ENCODE data around the gene INO80B. TPM values are rescaled to one million over a fixed set of nuclear protein-coding genes. Genes with fewer than 3 reads are reported as not detected.

INO80B gene
- total RNA-seq (2021; ENCODE audit: unreplicated experiment) (26.5 TPM), Bru-seq, nascent RNA (percentile 48 among the genes with signal in this experiment), BruChase-seq, experiment 1, labeled RNA remaining after a 2-hour chase (percentile 54 among the genes with signal in this experiment), BruChase-seq, experiment 2, labeled RNA remaining after a 6-hour chase (percentile 71 among the genes with signal in this experiment)
- polyA plus RNA-seq (2012; ENCODE audit: insufficient read length) = 35.0 TPM
- long read RNA-seq, partial matches to known transcripts = 2 of 9 reads
- long read RNA-seq, other reads (novel, unspliced or antisense) = 0 of 9 reads

DNA sequence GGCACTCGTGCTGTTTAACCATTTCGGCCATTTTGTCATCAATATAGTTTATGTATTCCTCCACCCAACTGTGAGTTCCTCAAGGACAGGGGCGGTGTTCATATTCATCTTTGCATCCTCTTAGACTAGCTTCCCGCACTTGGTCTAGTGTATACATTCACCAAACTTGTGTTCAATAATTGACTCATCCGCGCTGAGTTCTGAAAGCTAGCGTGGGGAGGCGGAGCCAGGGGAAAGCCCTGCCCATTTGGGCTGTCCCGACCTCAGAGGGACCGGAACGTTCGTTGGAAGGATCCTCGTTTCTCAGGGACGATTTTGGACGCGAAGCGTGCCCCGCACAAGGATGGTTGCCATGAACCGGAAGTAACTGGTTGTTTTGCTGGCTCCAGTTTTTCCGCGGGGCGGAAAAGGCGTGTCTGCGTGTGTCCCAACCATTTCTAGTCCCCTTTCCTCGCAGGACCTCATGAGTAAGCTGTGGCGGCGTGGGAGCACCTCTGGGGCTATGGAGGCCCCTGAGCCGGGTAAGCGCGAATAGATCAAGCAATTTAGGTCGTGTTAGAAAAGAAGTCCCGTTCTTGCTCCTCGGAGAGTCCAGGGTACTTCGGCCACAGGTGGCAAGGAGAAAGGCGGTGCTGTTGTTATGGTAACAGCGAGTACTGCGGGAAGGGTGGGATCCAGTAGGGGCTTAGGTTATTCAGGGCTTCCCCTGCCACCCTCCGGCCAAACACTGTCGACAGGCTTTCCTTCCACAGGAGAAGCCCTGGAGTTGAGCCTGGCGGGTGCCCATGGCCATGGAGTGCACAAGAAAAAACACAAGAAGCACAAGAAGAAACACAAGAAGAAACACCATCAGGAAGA is at the start of gene INO80B:
INO80B (plus strand) TSS at position 434 of the 858 bp plus-strand sequence; CDS start at position 464, 30 bp downstream.
- CTCF ChIA-PET = interaction anchor here (0.6 kb wide), 1 partner anchor 28 kb away, joined by 3 read pairs; the partner anchor contains the start of genes CCDC142 and TTC31
- Histone ChIP-seq H3K36me3 (ENCODE audit: control insufficient read depth, insufficient read depth, low read length) (peaks cover 4% of the 10 kb centered on the region; the same call in 1 of the 2 replicates), H3K27ac (ENCODE audit: low read length) (peak within 1 kb of the TSS; percentile 90), H3K4me3 (ENCODE audit: low read depth in 2 of 2, low read length in 2 of 2) (peak within 1 kb of the TSS; percentile 88 to 91), H3K9me3 (ENCODE audit: control insufficient read depth, insufficient read depth, low read depth, low read length) (no peaks in the 10 kb centered on the region), H3K27me3 (ENCODE audit: control insufficient read depth, insufficient read depth, low read length) (no peaks in the 10 kb centered on the region), H3K4me1 (ENCODE audit: control insufficient read depth, insufficient read depth, low read length) (peaks cover 20% of the 10 kb centered on the region)
- TF ChIP-seq SIN3A (IDR thresholded peaks at IDR 0.05; ENCODE audit: borderline replicate concordance, insufficient read depth, low read depth, low read length) = peak; percentile 76; the same call in 1 of the 2 replicates
- TF ChIP-seq POLR2AphosphoS5 (IDR thresholded peaks at IDR 0.05; ENCODE audit: low read depth, low read length) = peak; percentile 67; the same call in 1 of the 2 replicates
- TF ChIP-seq, protein P1, sequence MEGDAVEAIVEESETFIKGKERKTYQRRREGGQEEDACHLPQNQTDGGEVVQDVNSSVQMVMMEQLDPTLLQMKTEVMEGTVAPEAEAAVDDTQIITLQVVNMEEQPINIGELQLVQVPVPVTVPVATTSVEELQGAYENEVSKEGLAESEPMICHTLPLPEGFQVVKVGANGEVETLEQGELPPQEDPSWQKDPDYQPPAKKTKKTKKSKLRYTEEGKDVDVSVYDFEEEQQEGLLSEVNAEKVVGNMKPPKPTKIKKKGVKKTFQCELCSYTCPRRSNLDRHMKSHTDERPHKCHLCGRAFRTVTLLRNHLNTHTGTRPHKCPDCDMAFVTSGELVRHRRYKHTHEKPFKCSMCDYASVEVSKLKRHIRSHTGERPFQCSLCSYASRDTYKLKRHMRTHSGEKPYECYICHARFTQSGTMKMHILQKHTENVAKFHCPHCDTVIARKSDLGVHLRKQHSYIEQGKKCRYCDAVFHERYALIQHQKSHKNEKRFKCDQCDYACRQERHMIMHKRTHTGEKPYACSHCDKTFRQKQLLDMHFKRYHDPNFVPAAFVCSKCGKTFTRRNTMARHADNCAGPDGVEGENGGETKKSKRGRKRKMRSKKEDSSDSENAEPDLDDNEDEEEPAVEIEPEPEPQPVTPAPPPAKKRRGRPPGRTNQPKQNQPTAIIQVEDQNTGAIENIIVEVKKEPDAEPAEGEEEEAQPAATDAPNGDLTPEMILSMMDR (IDR thresholded peaks at IDR 0.05) = no peak
- peak; percentile 44; the same call in 1 of the 2 replicates for TF ChIP-seq TCF7L2 (IDR thresholded peaks at IDR 0.05; ENCODE audit: low read depth, low read length)
- BruUV-seq (replicated peaks) = TSS peak; percentile 62
- intact Hi-C loops (cut with micrococcal nuclease; ENCODE audit: unreplicated experiment) = no loop called here
- DNase-seq (ENCODE audit: low read depth, low spot score) (peak; percentile 97), ATAC-seq (peak; percentile 71)
- POLR2A ChIA-PET = interaction anchor here (0.7 kb wide), 1 partner anchor 12 kb away, joined by 3 read pairs; no protein-coding TSS in a partner anchor
- in situ Hi-C loops (cut with HindIII; ENCODE audit: low pct_unique_long_range_greater_than_20kb, low sequenced_read_pairs) = no loop called here

DNA sequence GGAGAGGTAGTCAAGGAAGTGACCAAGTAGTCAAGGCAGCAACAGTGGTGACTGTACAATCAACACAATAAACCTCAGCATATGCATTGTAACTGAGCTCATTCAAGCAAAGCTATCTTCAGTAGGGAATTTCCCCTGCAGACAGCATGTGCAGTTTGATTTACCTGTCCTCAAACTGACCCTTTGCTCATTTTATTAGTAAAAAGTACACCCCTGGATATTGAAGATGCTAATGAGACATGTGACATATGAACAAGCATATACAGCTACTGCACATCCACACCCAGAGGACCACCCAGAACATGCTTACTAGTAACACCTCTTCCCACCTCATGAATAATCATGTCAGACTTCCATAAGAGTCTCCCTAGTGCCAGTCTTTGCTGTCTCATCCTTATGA is 48.9 kb upstream of the INO80B start:
- no peak overlapping the region for H3K4me3 ChIP-seq (ENCODE audit: low read depth in 2 of 2, low read length in 2 of 2)
- intact Hi-C loops (cut with micrococcal nuclease; ENCODE audit: unreplicated experiment) = no loop called here
- in situ Hi-C loops (cut with HindIII; ENCODE audit: low pct_unique_long_range_greater_than_20kb, low sequenced_read_pairs) = no loop called here
- no peaks in the 10 kb centered on the region for H3K36me3 ChIP-seq (ENCODE audit: control insufficient read depth, insufficient read depth, low read length)
- ChIA-PET POLR2A (no interaction called here), CTCF (no interaction called here)
- TF ChIP-seq TCF7L2 (IDR thresholded peaks at IDR 0.05; ENCODE audit: low read depth, low read length) = no peak
- TF ChIP-seq, protein P1 (IDR thresholded peaks at IDR 0.05) = no peak
- TF ChIP-seq POLR2AphosphoS5 (IDR thresholded peaks at IDR 0.05; ENCODE audit: low read depth, low read length) = no peak
- TF ChIP-seq SIN3A (IDR thresholded peaks at IDR 0.05; ENCODE audit: borderline replicate concordance, insufficient read depth, low read depth, low read length) = no peak
- TF ChIP-seq, protein P2, sequence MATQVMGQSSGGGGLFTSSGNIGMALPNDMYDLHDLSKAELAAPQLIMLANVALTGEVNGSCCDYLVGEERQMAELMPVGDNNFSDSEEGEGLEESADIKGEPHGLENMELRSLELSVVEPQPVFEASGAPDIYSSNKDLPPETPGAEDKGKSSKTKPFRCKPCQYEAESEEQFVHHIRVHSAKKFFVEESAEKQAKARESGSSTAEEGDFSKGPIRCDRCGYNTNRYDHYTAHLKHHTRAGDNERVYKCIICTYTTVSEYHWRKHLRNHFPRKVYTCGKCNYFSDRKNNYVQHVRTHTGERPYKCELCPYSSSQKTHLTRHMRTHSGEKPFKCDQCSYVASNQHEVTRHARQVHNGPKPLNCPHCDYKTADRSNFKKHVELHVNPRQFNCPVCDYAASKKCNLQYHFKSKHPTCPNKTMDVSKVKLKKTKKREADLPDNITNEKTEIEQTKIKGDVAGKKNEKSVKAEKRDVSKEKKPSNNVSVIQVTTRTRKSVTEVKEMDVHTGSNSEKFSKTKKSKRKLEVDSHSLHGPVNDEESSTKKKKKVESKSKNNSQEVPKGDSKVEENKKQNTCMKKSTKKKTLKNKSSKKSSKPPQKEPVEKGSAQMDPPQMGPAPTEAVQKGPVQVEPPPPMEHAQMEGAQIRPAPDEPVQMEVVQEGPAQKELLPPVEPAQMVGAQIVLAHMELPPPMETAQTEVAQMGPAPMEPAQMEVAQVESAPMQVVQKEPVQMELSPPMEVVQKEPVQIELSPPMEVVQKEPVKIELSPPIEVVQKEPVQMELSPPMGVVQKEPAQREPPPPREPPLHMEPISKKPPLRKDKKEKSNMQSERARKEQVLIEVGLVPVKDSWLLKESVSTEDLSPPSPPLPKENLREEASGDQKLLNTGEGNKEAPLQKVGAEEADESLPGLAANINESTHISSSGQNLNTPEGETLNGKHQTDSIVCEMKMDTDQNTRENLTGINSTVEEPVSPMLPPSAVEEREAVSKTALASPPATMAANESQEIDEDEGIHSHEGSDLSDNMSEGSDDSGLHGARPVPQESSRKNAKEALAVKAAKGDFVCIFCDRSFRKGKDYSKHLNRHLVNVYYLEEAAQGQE (IDR thresholded peaks at IDR 0.05; ENCODE audit: insufficient read depth in 1 of 2, low read depth in 2 of 2, low read length in 1 of 2) = no peak
- ATAC-seq (peak; percentile 58), DNase-seq (ENCODE audit: low read depth, low spot score) (no peak)
- H3K9me3 ChIP-seq (ENCODE audit: control insufficient read depth, insufficient read depth, low read depth, low read length) = no peaks in the 10 kb centered on the region
- H3K27me3 ChIP-seq (ENCODE audit: control insufficient read depth, insufficient read depth, low read length) = no peaks in the 10 kb centered on the region
- BruUV-seq (replicated peaks) = no TSS peak
- no peak overlapping the region for H3K27ac ChIP-seq (ENCODE audit: low read length)
- no peaks in the 10 kb centered on the region for H3K4me1 ChIP-seq (ENCODE audit: control insufficient read depth, insufficient read depth, low read length)
